ENCODE results near the gene IFNL4. TPM values are rescaled to one million over a fixed set of nuclear protein-coding genes. Genes with fewer than 3 reads are reported as not detected.

Gene IFNL4
- total and polyA plus RNA-seq, 9 of the 15 experiments (the other 6 are each of a cell fraction or from before 2014, with no cell fraction given): not detected

DNA sequence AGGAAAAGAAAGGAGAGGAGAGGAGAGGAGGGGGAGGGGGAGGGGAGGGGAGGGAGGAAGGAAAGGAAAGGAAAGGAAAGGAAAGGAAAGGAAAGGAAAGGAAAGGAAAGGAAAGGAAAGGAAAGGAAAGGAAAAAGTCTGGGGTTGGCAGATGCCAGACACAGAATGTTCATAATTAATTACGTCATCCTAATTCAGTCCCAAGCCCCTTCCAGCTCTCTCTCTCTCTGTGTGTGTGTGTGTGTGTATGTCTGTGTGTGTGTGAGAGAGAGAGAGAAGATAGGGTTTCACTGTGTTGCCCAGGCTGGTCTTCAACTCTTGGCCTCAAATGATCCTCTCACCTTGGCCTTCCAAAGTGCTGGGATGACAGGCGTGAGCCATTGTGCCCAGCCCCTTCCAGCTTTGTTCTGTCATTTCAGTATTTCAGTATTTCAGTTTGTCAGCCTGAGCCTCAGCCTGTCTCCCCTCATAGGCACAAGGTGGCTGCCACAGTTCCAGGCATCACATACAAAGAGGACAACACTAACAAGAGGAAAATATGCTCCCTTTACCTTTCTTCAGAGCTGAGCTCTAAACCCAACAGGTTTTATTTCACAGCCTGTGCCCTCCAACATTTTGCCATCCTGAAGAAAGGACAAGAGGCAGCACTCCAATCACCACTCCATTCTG lies 18.4 kb downstream of the IFNL4 start (continued):
- no peak for TF ChIP-seq ZNF318 (IDR thresholded peaks at IDR 0.05; ENCODE audit: borderline replicate concordance in 1 of 2, low read depth in 1 of 2)
- peak; percentile 56 for TF ChIP-seq ATF3 (IDR thresholded peaks at IDR 0.05)
- TF ChIP-seq ATF3 (CRISPR knock-in tag; conservative IDR thresholded peaks at IDR 0.05): no peak
- TF ChIP-seq PHF8 (IDR thresholded peaks at IDR 0.05; ENCODE audit: borderline replicate concordance, low read length): no peak
- no peak for TF ChIP-seq NR2C1 (IDR thresholded peaks at IDR 0.05)
- TF ChIP-seq NR2C1 (tag; IDR thresholded peaks at IDR 0.05): no peak
- no peak for TF ChIP-seq BDP1 (IDR thresholded peaks at IDR 0.05; ENCODE audit: insufficient read depth, insufficient read length)

Measured in K562 (cell line).